PC-9 (cell line): ENCODE results near the gene CNTNAP1. TPM values are rescaled to one million over a fixed set of nuclear protein-coding genes. Genes with fewer than 3 reads are reported as not detected.
A peak's percentile ranks its signal among the peaks of the same experiment; 100 is the strongest.

Experiments
- BruUV-seq: library from RNA; stranded (reverse); fragments of 400-500 nt; replicated peaks from 2 replicates; lab custom pipeline; 2021; lab: Mats Ljungman, UMichigan
- CTCF ChIA-PET: fragments of 300-600 bp; sonication (Branson Sonifier 250); formaldehyde crosslinking; loops from one replicate; lab custom pipeline; 2022; ENCODE audit warnings: antibody characterized with exemption; lab: Charles Lee
- POLR2A ChIA-PET: fragments of 300-600 bp; sonication (Branson Sonifier 250); formaldehyde crosslinking; loops from one replicate; lab custom pipeline; 2022; ENCODE audit warnings: antibody characterized with exemption; ENCODE audit not compliant: unreplicated experiment; lab: Charles Lee
- DNase-seq, 2 experiments: peaks; one replicate each; pipeline versions ENCODE4 v3.0.0 to v3.0.0-alpha.2; 2015 to 2022; ENCODE audit warnings: mixed read lengths in 1 of 2
- H2AFZ ChIP-seq: fragments of 200-600 bp; sonication (generic); 2 replicates; pipeline ENCODE4 v1.8.1; 2017; ENCODE audit warnings: antibody characterized with exemption
- H3F3A ChIP-seq: fragments of 200-600 bp; sonication (generic); 2 replicates; pipeline ENCODE4 v1.8.1; 2017; ENCODE audit warnings: antibody characterized with exemption, mild to moderate bottlenecking, low read depth; ENCODE audit not compliant: insufficient read depth
- H3K27ac ChIP-seq: fragments of 200-600 bp; sonication (generic); 2 replicates; pipeline ENCODE4 v1.6.1; 2016; ENCODE audit warnings: mixed run types
- H3K27me3 ChIP-seq: fragments of 200-600 bp; sonication (generic); 2 replicates; pipeline ENCODE4 v1.6.1; 2016; ENCODE audit warnings: low read depth, mixed run types; ENCODE audit not compliant: insufficient read depth
- H3K36me3 ChIP-seq: fragments of 200-600 bp; sonication (generic); 2 replicates; pipeline ENCODE4 v1.6.1; 2016; ENCODE audit warnings: low read depth, mixed run types
- H3K4me1 ChIP-seq: fragments of 200-600 bp; sonication (generic); replicated peaks from 2 replicates; pipeline ENCODE4 v1.6.1; 2016; ENCODE audit warnings: mixed run types; ENCODE audit not compliant: insufficient read depth
- H3K4me2 ChIP-seq: fragments of 200-600 bp; sonication (generic); 2 replicates; pipeline ENCODE4 v1.6.1; 2017; ENCODE audit warnings: mixed run types
- H3K4me3 ChIP-seq: fragments of 200-600 bp; sonication (generic); 2 replicates; pipeline ENCODE4 v1.6.1; 2016; ENCODE audit warnings: mixed run types
- H3K79me2 ChIP-seq: fragments of 200-600 bp; sonication (generic); 2 replicates; pipeline ENCODE4 v1.6.1; 2017; ENCODE audit warnings: low read depth, mixed run types
- H3K9me2 ChIP-seq: fragments of 200-600 bp; sonication (generic); 2 replicates; pipeline ENCODE4 v1.8.1; 2017; ENCODE audit warnings: mild to moderate bottlenecking; ENCODE audit not compliant: insufficient read depth
- H3K9me3 ChIP-seq: fragments of 200-600 bp; sonication (generic); 2 replicates; pipeline ENCODE4 v1.8.1; 2016; ENCODE audit warnings: low read depth; ENCODE audit not compliant: insufficient read depth
- H4K20me1 ChIP-seq: fragments of 200-600 bp; sonication (generic); 2 replicates; pipeline ENCODE4 v1.8.1; 2017; ENCODE audit not compliant: insufficient read depth
- CTCF ChIP-seq: fragments of 200-600 bp; sonication (generic); conservative IDR thresholded peaks from 2 replicates; pipeline ENCODE4 v1.6.1; 2017; ENCODE audit warnings: mixed run types, antibody characterized with exemption, mild to moderate bottlenecking, moderate library complexity
- EZH2 ChIP-seq: fragments of 200-600 bp; sonication (generic); IDR thresholded peaks from 2 replicates; pipeline ENCODE4 v1.8.0; 2017; ENCODE audit warnings: antibody characterized with exemption, low read depth
- intact Hi-C: fragments of 100-400 bp; cut with micrococcal nuclease; formaldehyde crosslinking; loops from one replicate; pipeline ENCODE4 v1.10.0; 2022; ENCODE audit not compliant: unreplicated experiment
- total RNA-seq: library from RNA; stranded (reverse); gene quantifications from 2 replicates; pipeline ENCODE4 v1.2.3, GENCODE V29; 2021

The CNTNAP1 gene
- total RNA-seq, 1 experiment from 2014 or later: 1.8 TPM

GRCh38 chr17:42651392-42651791 is 30.9 kb upstream of the CNTNAP1 start:
- no peaks in the 10 kb centered on the region for H4K20me1 ChIP-seq
- H3K9me2 ChIP-seq: no peaks in the 10 kb centered on the region
- H3F3A ChIP-seq: peaks cover 21% of the 10 kb centered on the region; the same call in 1 of the 2 replicates
- intact Hi-C loops: no loop called here
- no peak overlapping the region for H3K27ac ChIP-seq
- peaks cover 17% of the 10 kb centered on the region for H3K4me1 ChIP-seq
- no peaks in the 10 kb centered on the region for H3K79me2 ChIP-seq
- peak in 1 of 2 experiments; percentile 54 for DNase-seq
- POLR2A ChIA-PET: interaction anchor here (0.6 kb wide), 1 partner anchor 181 kb away, joined by 3 read pairs; the partner anchor contains the start of gene PSME3
- CTCF ChIA-PET: interaction anchor here (0.7 kb wide), 1 partner anchor 85 kb away, joined by 6 read pairs; no protein-coding TSS in a partner anchor
- H3K36me3 ChIP-seq: no peaks in the 10 kb centered on the region
- no peak for TF ChIP-seq EZH2
- no peak for TF ChIP-seq CTCF
- no peaks in the 10 kb centered on the region for H3K27me3 ChIP-seq
- peak overlapping the region; percentile 12; the same call in 1 of the 2 replicates for H3K4me2 ChIP-seq
- H2AFZ ChIP-seq: no peak overlapping the region
- BruUV-seq: no TSS peak
- H3K4me3 ChIP-seq: no peak overlapping the region
- H3K9me3 ChIP-seq: no peaks in the 10 kb centered on the region

GRCh38 chr17:42653179-42654124 is 28.9 kb upstream of the CNTNAP1 start:
- no peaks in the 10 kb centered on the region for H3K9me2 ChIP-seq
- ChIA-PET POLR2A (no interaction called here), CTCF (no interaction called here)
- H2AFZ ChIP-seq: no peak overlapping the region
- H3K4me2 ChIP-seq: no peak overlapping the region
- H3K36me3 ChIP-seq: no peaks in the 10 kb centered on the region
- peaks cover 29% of the 10 kb centered on the region; the same call in 1 of the 2 replicates for H3F3A ChIP-seq
- H3K9me3 ChIP-seq: no peaks in the 10 kb centered on the region
- no peak overlapping the region for H3K4me3 ChIP-seq
- intact Hi-C loops: no loop called here
- H3K27ac ChIP-seq: no peak overlapping the region
- no peaks in the 10 kb centered on the region for H3K27me3 ChIP-seq
- H4K20me1 ChIP-seq: no peaks in the 10 kb centered on the region
- H3K4me1 ChIP-seq: peaks cover 17% of the 10 kb centered on the region
- no peaks in the 10 kb centered on the region for H3K79me2 ChIP-seq
- no TSS peak for BruUV-seq
- no peak for DNase-seq
- no peak for TF ChIP-seq CTCF
- no peak for TF ChIP-seq EZH2

- H3K79me2 ChIP-seq: no peaks in the 10 kb centered on the region
- peaks cover 38% of the 10 kb centered on the region for H3F3A ChIP-seq
- H4K20me1 ChIP-seq: no peaks in the 10 kb centered on the region
- ChIA-PET CTCF (no interaction called here), POLR2A (no interaction called here)
- TF ChIP-seq CTCF: no peak
- no peak for TF ChIP-seq EZH2
- H3K27me3 ChIP-seq: no peaks in the 10 kb centered on the region
- H3K4me3 ChIP-seq: no peak overlapping the region
- no peaks in the 10 kb centered on the region for H3K9me2 ChIP-seq
- no peaks in the 10 kb centered on the region for H3K9me3 ChIP-seq
- peak overlapping the region; percentile 23; the same call in 1 of the 2 replicates for H3K4me2 ChIP-seq
- H3K4me1 ChIP-seq: peaks cover 27% of the 10 kb centered on the region
- intact Hi-C loops: loop anchor here (5.0 kb wide), 1 partner anchor 33 kb away; no protein-coding TSS in a partner anchor
- no peak for DNase-seq
- BruUV-seq: no TSS peak
- peak overlapping the region; percentile 77 for H3K27ac ChIP-seq
- no peak overlapping the region for H2AFZ ChIP-seq
- no peaks in the 10 kb centered on the region for H3K36me3 ChIP-seq
Measured at GRCh38 chr17:42655528-42655927, 26.8 kb upstream of the CNTNAP1 start.
